Measurements from ENCODE around the gene MKX. TPM values are rescaled to one million over a fixed set of nuclear protein-coding genes. Genes with fewer than 3 reads are reported as not detected.

Gene MKX
- polyA plus RNA-seq, 2 of the 4 experiments (the other 2 are of a cell fraction), result 0.03 TPM; not detected in 1

DNA sequence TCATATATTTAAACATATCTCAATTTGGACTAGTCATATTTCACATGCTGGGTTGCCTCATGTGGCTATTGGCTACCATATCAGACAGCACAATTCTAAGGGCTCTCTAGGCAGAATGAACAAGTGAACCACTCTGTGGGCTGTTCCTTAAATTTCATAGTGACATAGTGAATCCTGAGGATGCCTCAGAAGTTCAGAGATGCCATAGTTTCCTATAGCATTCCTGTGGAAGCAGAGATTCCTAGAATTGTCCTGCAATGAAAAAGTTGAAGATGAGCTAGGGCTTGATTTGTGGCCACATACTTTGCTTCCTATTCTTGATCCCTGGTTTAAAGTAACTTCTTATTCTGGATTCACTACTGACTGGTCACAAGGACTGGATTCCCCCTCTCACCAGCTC, 35.6 kb downstream of the MKX start:
- ChIA-PET CTCF (no interaction called here), POLR2A (no interaction called here)
- TF ChIP-seq NFE2L2 (conservative IDR thresholded peaks at IDR 0.05; ENCODE audit: low read length), result no peak
- TF ChIP-seq KDM1A (IDR thresholded peaks at IDR 0.05; ENCODE audit: low read depth), result no peak
- TF ChIP-seq EHF (CRISPR knock-in tag; IDR thresholded peaks at IDR 0.05), result no peak
- TF ChIP-seq EHMT2 (IDR thresholded peaks at IDR 0.05; ENCODE audit: low read depth), result no peak
- TF ChIP-seq HOXB5 (CRISPR knock-in tag; IDR thresholded peaks at IDR 0.05), result no peak
- TF ChIP-seq HOXA7 (CRISPR knock-in tag; IDR thresholded peaks at IDR 0.05), result no peak
- no peak for TF ChIP-seq POLR2A (IDR thresholded peaks at IDR 0.05; ENCODE audit: low read length)
- no peak for TF ChIP-seq MAZ (IDR thresholded peaks at IDR 0.05; ENCODE audit: borderline replicate concordance, low read depth, low read length)
- TF ChIP-seq, protein P1, sequence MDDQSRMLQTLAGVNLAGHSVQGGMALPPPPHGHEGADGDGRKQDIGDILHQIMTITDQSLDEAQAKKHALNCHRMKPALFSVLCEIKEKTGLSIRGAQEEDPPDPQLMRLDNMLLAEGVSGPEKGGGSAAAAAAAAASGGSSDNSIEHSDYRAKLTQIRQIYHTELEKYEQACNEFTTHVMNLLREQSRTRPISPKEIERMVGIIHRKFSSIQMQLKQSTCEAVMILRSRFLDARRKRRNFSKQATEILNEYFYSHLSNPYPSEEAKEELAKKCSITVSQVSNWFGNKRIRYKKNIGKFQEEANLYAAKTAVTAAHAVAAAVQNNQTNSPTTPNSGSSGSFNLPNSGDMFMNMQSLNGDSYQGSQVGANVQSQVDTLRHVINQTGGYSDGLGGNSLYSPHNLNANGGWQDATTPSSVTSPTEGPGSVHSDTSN (IDR thresholded peaks at IDR 0.05), result no peak
- TF ChIP-seq, protein P2, sequence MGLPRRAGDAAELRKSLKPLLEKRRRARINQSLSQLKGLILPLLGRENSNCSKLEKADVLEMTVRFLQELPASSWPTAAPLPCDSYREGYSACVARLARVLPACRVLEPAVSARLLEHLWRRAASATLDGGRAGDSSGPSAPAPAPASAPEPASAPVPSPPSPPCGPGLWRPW (IDR thresholded peaks at IDR 0.05), result no peak
- no peak for TF ChIP-seq RAD21 (conservative IDR thresholded peaks at IDR 0.05 in 1 of 2, IDR thresholded peaks at IDR 0.05 in 1 of 2)
- no peak for TF ChIP-seq RCOR1 (IDR thresholded peaks at IDR 0.05; ENCODE audit: low read depth, low read length)
- no peak for TF ChIP-seq CEBPB (IDR thresholded peaks at IDR 0.05)
- no peak for TF ChIP-seq MAFK (IDR thresholded peaks at IDR 0.05; ENCODE audit: partially characterized antibody)
- TF ChIP-seq, protein P3, sequence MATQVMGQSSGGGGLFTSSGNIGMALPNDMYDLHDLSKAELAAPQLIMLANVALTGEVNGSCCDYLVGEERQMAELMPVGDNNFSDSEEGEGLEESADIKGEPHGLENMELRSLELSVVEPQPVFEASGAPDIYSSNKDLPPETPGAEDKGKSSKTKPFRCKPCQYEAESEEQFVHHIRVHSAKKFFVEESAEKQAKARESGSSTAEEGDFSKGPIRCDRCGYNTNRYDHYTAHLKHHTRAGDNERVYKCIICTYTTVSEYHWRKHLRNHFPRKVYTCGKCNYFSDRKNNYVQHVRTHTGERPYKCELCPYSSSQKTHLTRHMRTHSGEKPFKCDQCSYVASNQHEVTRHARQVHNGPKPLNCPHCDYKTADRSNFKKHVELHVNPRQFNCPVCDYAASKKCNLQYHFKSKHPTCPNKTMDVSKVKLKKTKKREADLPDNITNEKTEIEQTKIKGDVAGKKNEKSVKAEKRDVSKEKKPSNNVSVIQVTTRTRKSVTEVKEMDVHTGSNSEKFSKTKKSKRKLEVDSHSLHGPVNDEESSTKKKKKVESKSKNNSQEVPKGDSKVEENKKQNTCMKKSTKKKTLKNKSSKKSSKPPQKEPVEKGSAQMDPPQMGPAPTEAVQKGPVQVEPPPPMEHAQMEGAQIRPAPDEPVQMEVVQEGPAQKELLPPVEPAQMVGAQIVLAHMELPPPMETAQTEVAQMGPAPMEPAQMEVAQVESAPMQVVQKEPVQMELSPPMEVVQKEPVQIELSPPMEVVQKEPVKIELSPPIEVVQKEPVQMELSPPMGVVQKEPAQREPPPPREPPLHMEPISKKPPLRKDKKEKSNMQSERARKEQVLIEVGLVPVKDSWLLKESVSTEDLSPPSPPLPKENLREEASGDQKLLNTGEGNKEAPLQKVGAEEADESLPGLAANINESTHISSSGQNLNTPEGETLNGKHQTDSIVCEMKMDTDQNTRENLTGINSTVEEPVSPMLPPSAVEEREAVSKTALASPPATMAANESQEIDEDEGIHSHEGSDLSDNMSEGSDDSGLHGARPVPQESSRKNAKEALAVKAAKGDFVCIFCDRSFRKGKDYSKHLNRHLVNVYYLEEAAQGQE (IDR thresholded peaks at IDR 0.05), result no peak
- TF ChIP-seq FOSL2 (IDR thresholded peaks at IDR 0.05), result no peak
- no peak for TF ChIP-seq FOSL2 (CRISPR knock-in tag; IDR thresholded peaks at IDR 0.05)
- TF ChIP-seq, protein P4, sequence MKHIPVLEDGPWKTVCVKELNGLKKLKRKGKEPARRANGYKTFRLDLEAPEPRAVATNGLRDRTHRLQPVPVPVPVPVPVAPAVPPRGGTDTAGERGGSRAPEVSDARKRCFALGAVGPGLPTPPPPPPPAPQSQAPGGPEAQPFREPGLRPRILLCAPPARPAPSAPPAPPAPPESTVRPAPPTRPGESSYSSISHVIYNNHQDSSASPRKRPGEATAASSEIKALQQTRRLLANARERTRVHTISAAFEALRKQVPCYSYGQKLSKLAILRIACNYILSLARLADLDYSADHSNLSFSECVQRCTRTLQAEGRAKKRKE (CRISPR knock-in tag; IDR thresholded peaks at IDR 0.05; ENCODE audit: low read depth), result no peak
- no peak for TF ChIP-seq RFX5 (IDR thresholded peaks at IDR 0.05)
- Histone ChIP-seq H3K4me2 (no peak overlapping the region), H3K27ac (no peak overlapping the region), H3K4me3 (no peak overlapping the region), H3K9me3 (no peaks in the 10 kb centered on the region), H3K4me1 (no peaks in the 10 kb centered on the region)
- ATAC-seq (no peak), FAIRE-seq (no peak), DNase-seq (ENCODE audit: low read depth in 1 of 2, low spot score in 1 of 2) (no peak)

DNA sequence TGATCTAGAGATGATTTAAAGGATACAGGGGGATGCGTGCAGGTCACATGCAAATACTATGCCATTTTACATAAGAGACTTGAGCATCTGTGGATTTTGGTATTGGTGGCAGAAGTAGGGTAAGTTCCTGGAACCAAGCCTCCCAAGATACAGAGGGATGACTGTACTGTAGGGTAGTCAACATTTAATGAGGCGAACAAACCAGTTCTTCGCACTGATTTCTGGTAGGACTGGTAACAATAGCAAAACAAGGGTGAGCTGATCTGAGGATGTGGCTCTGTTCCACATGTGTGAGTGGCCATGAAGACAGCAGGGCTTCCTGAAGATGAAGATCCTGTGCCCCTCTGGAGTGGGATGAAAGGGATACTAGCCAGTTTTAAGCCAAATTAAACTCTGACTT, 36.3 kb downstream of the MKX start:
- ATAC-seq, result no peak
- TF ChIP-seq EP300 (IDR thresholded peaks at IDR 0.05), result no peak
- no peak for TF ChIP-seq FOSB (CRISPR knock-in tag; IDR thresholded peaks at IDR 0.05)
- TF ChIP-seq HOXB13 (CRISPR knock-in tag; IDR thresholded peaks at IDR 0.05; ENCODE audit: low read depth), result no peak
- no peak for TF ChIP-seq CHD4 (IDR thresholded peaks at IDR 0.05; ENCODE audit: borderline replicate concordance)
- TF ChIP-seq CEBPB (IDR thresholded peaks at IDR 0.05), result no peak
- no peak for TF ChIP-seq PHF8 (IDR thresholded peaks at IDR 0.05; ENCODE audit: borderline replicate concordance, low read depth)
- TF ChIP-seq, protein P5, sequence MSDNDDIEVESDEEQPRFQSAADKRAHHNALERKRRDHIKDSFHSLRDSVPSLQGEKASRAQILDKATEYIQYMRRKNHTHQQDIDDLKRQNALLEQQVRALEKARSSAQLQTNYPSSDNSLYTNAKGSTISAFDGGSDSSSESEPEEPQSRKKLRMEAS (IDR thresholded peaks at IDR 0.05), result no peak
- no peak for TF ChIP-seq GATA3 (IDR thresholded peaks at IDR 0.05; ENCODE audit: borderline replicate concordance)
- no peak for TF ChIP-seq RCOR1 (IDR thresholded peaks at IDR 0.05; ENCODE audit: low read depth, low read length)
- TF ChIP-seq, protein P6, sequence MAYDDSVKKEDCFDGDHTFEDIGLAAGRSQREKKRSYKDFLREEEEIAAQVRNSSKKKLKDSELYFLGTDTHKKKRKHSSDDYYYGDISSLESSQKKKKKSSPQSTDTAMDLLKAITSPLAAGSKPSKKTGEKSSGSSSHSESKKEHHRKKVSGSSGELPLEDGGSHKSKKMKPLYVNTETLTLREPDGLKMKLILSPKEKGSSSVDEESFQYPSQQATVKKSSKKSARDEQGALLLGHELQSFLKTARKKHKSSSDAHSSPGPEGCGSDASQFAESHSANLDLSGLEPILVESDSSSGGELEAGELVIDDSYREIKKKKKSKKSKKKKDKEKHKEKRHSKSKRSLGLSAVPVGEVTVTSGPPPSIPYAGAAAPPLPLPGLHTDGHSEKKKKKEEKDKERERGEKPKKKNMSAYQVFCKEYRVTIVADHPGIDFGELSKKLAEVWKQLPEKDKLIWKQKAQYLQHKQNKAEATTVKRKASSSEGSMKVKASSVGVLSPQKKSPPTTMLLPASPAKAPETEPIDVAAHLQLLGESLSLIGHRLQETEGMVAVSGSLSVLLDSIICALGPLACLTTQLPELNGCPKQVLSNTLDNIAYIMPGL (CRISPR knock-in tag; IDR thresholded peaks at IDR 0.05; ENCODE audit: borderline replicate concordance), result no peak
- TF ChIP-seq HOXA7 (CRISPR knock-in tag; IDR thresholded peaks at IDR 0.05), result no peak
- no peak for TF ChIP-seq RFX5 (IDR thresholded peaks at IDR 0.05)
- no peak for TF ChIP-seq MYC (IDR thresholded peaks at IDR 0.05; ENCODE audit: borderline replicate concordance, low read length)
- TF ChIP-seq TFCP2L1 (CRISPR knock-in tag; IDR thresholded peaks at IDR 0.05), result no peak
- TF ChIP-seq, protein P7, sequence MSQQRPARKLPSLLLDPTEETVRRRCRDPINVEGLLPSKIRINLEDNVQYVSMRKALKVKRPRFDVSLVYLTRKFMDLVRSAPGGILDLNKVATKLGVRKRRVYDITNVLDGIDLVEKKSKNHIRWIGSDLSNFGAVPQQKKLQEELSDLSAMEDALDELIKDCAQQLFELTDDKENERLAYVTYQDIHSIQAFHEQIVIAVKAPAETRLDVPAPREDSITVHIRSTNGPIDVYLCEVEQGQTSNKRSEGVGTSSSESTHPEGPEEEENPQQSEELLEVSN (IDR thresholded peaks at IDR 0.05; ENCODE audit: borderline replicate concordance, low read depth), result no peak
- TF ChIP-seq, protein P2 (IDR thresholded peaks at IDR 0.05), result no peak
- TF ChIP-seq NPAS2 (CRISPR knock-in tag; IDR thresholded peaks at IDR 0.05; ENCODE audit: borderline replicate concordance), result no peak

More for the DNA sequence above, 36.3 kb downstream of the MKX start:
- no peak overlapping the region for H3K27ac ChIP-seq
- no peaks in the 10 kb centered on the region for H3K4me1 ChIP-seq
- ChIA-PET POLR2A (no interaction called here), CTCF (no interaction called here)
- H3K4me3 ChIP-seq, result no peak overlapping the region
- H3K9me3 ChIP-seq, result no peaks in the 10 kb centered on the region
- FAIRE-seq, result no peak
- 92% methylated on average over 3 of the region's 3 CpGs for WGBS (ENCODE audit: missing lambda C conversion rate)
- H3K4me2 ChIP-seq, result no peak overlapping the region
- no peak for DNase-seq (ENCODE audit: low read depth in 1 of 2, low spot score in 1 of 2)
